VCaP (cell line): Measurements from ENCODE around the gene IL22RA1.

ENCODE experiments used
- H3K27ac ChIP-seq: fragments of 450-650 bp; 2 replicates; pipeline ENCODE4 v1.5.1; 2017
- TF ChIP-seq, protein P1 (sequence below): fragments of 450-650 bp; conservative IDR thresholded peaks from 2 replicates; pipeline ENCODE4 v1.5.1; 2017; ENCODE audit warnings: mild to moderate bottlenecking, moderate library complexity

IL22RA1 gene

DNA sequence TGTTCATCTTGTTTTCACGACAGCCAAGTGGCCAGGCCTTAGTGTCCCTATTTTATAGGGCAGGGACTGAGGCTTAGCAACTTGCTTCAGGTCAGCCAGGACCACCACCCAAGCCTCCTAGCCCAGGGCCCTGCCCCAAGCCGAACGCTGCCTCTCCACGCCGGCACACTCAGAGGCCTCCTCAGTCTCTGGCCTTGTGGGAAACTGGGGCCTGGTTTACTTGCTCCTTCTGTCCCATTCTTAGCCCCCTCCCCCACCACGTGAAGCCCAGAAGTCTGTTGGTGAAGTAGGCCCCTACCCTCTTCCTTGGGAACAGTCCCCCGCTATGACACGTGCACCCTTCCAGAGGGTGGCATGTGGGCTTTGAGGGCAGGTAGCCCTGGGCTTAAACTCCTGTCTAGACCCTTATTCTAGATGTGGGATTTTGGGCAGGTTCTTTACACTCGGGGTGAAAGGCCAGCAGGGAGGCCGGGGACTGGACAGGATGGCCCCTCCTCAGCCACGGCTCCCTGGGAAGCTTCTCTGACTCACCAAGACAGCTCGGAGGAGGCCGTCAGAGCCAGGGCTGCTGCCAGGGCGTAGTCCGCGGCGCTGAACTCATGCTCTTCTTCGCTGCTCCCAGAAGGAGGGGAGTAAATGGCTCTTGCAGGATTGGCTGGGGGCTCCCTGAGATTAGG, 35.3 kb downstream of the IL22RA1 start:
- H3K27ac ChIP-seq, result no peak overlapping the region
- TF ChIP-seq, protein P1, sequence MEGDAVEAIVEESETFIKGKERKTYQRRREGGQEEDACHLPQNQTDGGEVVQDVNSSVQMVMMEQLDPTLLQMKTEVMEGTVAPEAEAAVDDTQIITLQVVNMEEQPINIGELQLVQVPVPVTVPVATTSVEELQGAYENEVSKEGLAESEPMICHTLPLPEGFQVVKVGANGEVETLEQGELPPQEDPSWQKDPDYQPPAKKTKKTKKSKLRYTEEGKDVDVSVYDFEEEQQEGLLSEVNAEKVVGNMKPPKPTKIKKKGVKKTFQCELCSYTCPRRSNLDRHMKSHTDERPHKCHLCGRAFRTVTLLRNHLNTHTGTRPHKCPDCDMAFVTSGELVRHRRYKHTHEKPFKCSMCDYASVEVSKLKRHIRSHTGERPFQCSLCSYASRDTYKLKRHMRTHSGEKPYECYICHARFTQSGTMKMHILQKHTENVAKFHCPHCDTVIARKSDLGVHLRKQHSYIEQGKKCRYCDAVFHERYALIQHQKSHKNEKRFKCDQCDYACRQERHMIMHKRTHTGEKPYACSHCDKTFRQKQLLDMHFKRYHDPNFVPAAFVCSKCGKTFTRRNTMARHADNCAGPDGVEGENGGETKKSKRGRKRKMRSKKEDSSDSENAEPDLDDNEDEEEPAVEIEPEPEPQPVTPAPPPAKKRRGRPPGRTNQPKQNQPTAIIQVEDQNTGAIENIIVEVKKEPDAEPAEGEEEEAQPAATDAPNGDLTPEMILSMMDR, result no peak

DNA sequence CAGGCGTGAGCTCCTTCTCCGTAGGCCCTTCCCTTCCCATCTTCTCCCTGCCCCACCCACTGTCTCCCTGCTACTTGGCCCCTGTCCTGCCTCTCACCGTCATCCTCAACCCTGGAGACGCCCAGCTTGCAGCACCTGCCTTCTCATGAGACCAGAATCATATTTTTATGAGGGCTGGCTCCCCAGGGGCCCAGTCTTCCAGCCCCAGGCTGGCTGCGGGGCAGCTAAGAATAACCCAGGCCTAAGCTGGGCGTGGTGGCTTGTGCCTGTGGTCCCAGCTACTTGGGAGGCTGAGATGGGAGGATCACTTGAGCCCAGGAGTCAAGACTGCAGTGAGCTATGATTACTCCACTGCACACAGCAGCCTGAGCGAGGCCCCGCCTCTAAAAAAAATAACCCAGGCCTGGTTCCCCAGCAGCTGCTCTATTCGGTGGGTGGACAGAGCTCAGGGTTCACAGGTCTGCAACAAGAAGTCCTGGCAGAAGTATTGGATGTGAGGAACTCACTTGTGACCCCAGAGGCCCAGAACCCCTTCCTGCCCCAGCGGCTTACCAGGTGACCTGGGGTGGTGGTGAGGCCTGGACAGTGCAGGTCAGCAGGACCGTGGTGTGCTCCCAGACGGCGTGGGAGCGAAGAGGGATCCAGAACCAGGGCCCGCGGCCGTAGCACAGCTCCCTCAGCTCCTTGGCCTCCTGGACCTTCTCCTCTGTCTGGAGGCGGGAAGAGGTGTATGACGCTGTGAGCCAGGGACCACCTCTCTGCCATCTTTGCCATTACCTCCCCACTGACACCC, 37.4 kb downstream of the IL22RA1 start:
- TF ChIP-seq, protein P1, result no peak
- no peak overlapping the region for H3K27ac ChIP-seq

DNA sequence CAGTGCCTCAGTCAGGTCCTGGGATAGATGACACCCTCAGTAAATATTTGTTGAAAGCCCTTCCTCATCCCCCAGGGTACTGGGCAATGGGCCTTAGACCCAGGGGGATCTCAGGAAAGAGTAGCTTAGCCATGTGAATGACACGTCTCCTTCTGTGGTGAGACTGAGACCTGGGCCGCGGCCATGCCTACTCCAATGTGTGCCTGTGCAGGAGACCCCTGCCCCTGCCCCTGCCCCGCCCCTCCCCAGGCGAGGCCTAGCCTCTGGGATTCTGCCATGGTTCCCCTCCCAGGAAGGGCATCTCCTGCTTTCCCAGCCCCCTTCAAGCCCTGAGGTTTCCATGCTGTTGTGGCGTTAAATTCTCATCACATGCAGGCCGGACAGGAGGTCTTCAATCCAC, 38.1 kb downstream of the IL22RA1 start:
- H3K27ac ChIP-seq, result no peak overlapping the region
- TF ChIP-seq, protein P1, result no peak

DNA sequence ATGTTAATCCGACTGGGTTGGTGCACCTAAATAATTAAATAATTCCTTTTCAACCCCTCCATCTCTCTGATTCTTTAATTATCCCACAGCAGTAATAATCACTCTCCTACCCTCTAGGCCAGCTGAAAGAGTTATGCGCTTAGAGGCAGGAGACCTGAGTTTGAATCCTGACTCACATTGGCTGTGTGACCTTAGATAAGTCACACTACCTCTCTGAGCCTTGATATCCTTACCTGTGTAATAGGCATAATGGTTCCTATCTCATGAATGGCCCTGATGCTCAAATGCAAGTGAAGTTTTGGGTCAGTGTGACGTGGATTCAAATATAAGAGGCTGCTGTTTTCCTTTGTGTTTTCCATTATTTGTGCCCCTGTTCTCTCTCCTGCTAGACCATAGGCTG, 39.1 kb downstream of the IL22RA1 start:
- TF ChIP-seq, protein P1, result no peak

DNA sequence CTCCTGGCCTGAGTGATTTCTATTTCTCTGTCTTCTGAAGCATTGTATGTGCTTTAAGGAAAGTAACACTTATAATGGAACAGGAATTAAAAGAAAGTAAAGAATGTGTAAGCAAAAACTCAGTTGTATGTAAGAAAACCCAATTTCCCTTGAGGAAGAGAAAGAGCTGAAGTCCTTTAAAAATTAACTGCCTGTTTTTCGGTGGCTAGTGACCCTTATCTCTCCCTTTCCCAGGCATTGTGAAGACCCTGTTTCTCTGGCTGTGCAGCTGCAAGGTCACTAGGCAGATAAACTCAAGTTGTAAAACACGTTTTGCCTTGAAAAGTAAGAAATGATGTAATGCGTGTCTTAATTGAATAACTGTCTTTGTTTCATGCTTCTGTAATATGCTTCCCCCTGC, 39.5 kb downstream of the IL22RA1 start:
- TF ChIP-seq, protein P1, result no peak
- H3K27ac ChIP-seq, result no peak overlapping the region

More for the DNA sequence above, 39.1 kb downstream of the IL22RA1 start:
- no peak overlapping the region for H3K27ac ChIP-seq

DNA sequence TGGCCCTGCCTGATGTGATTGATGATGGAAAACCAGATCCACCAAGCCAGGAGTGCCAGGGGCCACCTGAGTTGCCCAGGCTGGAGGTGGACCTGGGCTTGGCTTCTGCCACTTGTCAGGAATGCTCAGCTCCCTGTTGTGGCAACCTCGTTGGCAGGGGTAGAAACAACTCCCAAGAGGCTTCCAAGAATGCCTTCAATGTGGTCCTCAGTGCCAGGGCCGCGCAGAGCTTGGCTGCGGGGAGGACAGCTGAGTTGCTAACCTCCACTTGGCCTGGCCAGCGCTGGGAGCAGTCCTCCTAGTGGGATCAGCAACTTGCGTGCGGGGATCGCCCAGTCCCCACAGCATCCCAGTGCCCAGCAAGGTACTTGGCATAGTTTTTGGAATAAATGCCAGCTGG, 40.0 kb downstream of the IL22RA1 start:
- H3K27ac ChIP-seq, result no peak overlapping the region
- TF ChIP-seq, protein P1, result no peak

DNA sequence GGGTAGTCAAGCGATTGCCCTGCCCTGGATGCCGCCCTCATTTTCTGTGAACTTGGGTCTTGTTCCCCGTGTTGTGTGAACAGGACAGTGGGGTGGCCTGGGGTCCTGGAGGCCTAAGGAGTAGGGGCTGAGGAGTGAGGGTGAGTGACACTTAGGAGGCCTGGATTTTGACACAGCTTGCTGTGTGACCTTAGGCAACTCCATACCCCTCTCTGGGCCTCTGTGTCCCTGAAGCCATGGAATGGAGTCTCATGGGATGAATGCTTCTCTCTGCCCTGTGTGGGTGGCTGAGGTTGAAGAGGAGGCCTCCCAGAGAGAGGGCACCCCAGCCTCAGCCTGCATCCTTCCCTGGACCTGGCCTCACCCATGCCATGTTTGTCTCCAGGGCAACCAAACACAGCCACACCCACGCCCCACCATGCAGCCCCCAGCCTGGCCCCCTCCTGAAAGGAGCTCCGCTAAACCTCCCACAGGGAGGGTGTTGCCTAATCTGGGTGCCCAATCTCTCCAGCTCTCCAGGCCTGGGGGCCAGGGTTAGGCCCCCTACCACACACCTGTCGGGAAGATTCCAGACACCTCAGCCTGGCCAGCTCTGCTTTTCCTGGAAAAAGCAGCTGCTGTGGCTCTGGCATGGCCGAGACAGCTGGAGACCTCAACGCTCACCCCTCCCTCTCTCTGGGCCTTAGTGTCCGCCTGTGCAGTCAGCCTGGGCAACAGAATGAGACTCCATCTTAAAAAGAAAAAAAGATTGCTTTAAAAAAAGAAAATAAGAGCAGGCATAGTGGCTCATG, 40.9 kb downstream of the IL22RA1 start:
- TF ChIP-seq, protein P1, result no peak
- H3K27ac ChIP-seq, result no peak overlapping the region
